HL-60/S4 treated with retinoic acid at 250 ng/mL for 4 days and 3 days (cell line): ENCODE results near the gene FRMD1.

Source experiments
- in situ Hi-C: fragments of 300-500 bp; cut with MboI; formaldehyde crosslinking; loops from 2 replicates; pipeline ENCODE4 v1.7.0; 2022; ENCODE audit warnings: low sequenced_read_pairs

FRMD1 gene

GRCh38 chr6:168058691-168059551 lies 20.1 kb downstream of the FRMD1 start:
- in situ Hi-C loops: no loop called here

- in situ Hi-C loops: no loop called here
Observed at GRCh38 chr6:168057836-168058235, 21.2 kb downstream of the FRMD1 start.

- in situ Hi-C loops: no loop called here
Observed at GRCh38 chr6:168056892-168057527, 22.0 kb downstream of the FRMD1 start.

- in situ Hi-C loops: no loop called here
Observed at GRCh38 chr6:168055696-168056489, 23.1 kb downstream of the FRMD1 start.

- in situ Hi-C loops: no loop called here
Observed at GRCh38 chr6:168054765-168055560, 24.0 kb downstream of the FRMD1 start.

- in situ Hi-C loops: no loop called here
Observed at GRCh38 chr6:168053957-168054471, 25.0 kb downstream of the FRMD1 start.

GRCh38 chr6:168053086-168053956 lies 25.7 kb downstream of the FRMD1 start:
- in situ Hi-C loops: no loop called here

GRCh38 chr6:168052291-168052891 lies 26.6 kb downstream of the FRMD1 start:
- in situ Hi-C loops: no loop called here

- in situ Hi-C loops: no loop called here
Observed at GRCh38 chr6:168051648-168052047, 27.4 kb downstream of the FRMD1 start.

- in situ Hi-C loops: no loop called here
Observed at GRCh38 chr6:168050881-168051586, 28.0 kb downstream of the FRMD1 start.

GRCh38 chr6:168050225-168050880 lies 28.7 kb downstream of the FRMD1 start:
- in situ Hi-C loops: no loop called here

GRCh38 chr6:168049706-168050224 lies 29.2 kb downstream of the FRMD1 start:
- in situ Hi-C loops: no loop called here

- in situ Hi-C loops: no loop called here
Observed at GRCh38 chr6:168049277-168049676, 29.7 kb downstream of the FRMD1 start.

- in situ Hi-C loops: no loop called here
Observed at GRCh38 chr6:168048724-168049025, 30.3 kb downstream of the FRMD1 start.

GRCh38 chr6:168047841-168048723 lies 30.9 kb downstream of the FRMD1 start:
- in situ Hi-C loops: no loop called here

GRCh38 chr6:168046696-168047095 lies 32.3 kb downstream of the FRMD1 start:
- in situ Hi-C loops: no loop called here
